ENCODE data around the gene CD2AP. TPM values are rescaled to one million over a fixed set of nuclear protein-coding genes. Genes with fewer than 3 reads are reported as not detected.

Gene CD2AP
- total RNA-seq, 2 experiments from 2014 or later: 28.3 to 29.2 TPM

DNA sequence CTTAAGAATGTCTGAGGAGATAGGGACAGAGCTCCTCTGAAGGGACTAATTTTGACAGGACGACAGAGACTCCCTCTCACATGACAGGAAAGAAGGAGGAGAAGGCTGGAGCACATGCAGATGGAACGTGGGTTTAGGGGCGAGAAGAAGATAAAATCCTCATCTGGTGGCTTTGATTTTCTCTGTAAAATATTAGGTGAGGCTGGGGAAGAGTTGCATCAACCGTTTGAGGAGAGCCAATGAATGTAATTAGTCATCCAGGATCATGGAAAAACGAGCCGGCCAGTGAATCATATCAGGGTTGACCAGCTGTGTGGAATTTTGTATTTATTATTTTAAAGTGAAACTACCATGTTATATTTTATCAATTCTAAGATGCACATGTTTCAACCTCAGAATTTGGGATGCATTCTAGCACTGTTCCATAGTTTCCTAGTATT is 173.9 kb downstream of the CD2AP start:
- Mint-ChIP-seq H3K36me3 (ENCODE audit: low read depth) (no peaks in the 10 kb centered on the region), H3K27me3 (no peaks in the 10 kb centered on the region), H3K9me3 (no peaks in the 10 kb centered on the region), H3K4me3 (no peak overlapping the region), H3K4me1 (ENCODE audit: low read depth) (peaks cover 7% of the 10 kb centered on the region), H3K27ac (no peak overlapping the region)
- ATAC-seq: no peak
- no peak for DNase-seq
- TF ChIP-seq, protein P1, sequence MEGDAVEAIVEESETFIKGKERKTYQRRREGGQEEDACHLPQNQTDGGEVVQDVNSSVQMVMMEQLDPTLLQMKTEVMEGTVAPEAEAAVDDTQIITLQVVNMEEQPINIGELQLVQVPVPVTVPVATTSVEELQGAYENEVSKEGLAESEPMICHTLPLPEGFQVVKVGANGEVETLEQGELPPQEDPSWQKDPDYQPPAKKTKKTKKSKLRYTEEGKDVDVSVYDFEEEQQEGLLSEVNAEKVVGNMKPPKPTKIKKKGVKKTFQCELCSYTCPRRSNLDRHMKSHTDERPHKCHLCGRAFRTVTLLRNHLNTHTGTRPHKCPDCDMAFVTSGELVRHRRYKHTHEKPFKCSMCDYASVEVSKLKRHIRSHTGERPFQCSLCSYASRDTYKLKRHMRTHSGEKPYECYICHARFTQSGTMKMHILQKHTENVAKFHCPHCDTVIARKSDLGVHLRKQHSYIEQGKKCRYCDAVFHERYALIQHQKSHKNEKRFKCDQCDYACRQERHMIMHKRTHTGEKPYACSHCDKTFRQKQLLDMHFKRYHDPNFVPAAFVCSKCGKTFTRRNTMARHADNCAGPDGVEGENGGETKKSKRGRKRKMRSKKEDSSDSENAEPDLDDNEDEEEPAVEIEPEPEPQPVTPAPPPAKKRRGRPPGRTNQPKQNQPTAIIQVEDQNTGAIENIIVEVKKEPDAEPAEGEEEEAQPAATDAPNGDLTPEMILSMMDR (IDR thresholded peaks at IDR 0.05): no peak
- intact Hi-C loops (cut with micrococcal nuclease): no loop called here
- ChIA-PET CTCF (interaction anchor here (0.9 kb wide), 1 partner anchor 303 kb away, joined by 3 read pairs; no protein-coding TSS in a partner anchor), POLR2A (no interaction called here)

DNA sequence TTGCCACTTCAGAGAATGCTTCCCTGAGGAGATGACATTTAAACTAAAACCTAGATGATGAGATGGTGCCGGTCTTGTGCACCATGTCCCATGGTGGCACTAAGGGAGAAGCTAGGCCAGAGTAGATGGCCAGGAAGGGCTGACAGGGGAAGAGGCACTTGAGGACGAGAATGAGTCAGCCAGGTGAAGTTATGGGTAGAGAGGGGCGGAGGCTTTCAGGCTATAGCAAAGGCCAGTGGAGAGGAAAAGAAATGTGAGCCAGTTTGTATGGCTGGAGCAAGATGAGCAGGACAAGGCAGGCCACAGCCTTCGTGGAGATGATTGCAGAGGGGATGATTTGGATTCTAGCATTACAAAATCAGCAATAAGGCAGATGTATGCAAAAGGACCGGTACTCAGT is 176.1 kb downstream of the CD2AP start:
- TF ChIP-seq, protein P1 (IDR thresholded peaks at IDR 0.05): no peak
- Mint-ChIP-seq H3K27ac (no peak overlapping the region), H3K27me3 (no peaks in the 10 kb centered on the region), H3K4me1 (ENCODE audit: low read depth) (peaks cover 7% of the 10 kb centered on the region), H3K4me3 (no peak overlapping the region), H3K9me3 (no peaks in the 10 kb centered on the region), H3K36me3 (ENCODE audit: low read depth) (no peaks in the 10 kb centered on the region)
- intact Hi-C loops (cut with micrococcal nuclease): no loop called here
- ATAC-seq (no peak), DNase-seq (no peak)
- ChIA-PET CTCF (interaction anchor here (1.1 to 1.3 kb wide), 2 partner anchors 20 to 127 kb away, joined by 3 to 4 read pairs; no protein-coding TSS in a partner anchor), POLR2A (no interaction called here)

DNA sequence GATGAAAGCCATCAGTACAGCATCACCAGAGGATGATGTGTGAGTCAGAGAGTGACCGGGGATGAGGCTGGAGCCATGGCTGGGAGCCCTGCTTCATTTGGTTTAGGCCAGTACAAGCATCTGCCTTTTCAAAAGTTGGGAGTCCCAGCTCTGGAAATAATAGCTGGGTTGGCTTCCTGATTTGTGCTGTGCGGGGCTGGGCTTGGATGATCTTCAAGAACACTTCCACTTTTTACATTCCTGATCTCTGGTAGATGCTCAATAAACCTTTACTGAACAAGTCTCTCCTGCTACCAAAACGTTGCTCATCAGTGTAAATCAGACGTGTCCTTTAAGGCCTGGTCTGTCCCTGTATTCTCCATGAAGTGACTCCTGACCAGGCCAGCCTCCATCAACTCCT is 176.7 kb downstream of the CD2AP start:
- Mint-ChIP-seq H3K9me3 (no peaks in the 10 kb centered on the region), H3K27me3 (no peaks in the 10 kb centered on the region), H3K4me1 (ENCODE audit: low read depth) (peaks cover 7% of the 10 kb centered on the region), H3K4me3 (no peak overlapping the region), H3K36me3 (ENCODE audit: low read depth) (no peaks in the 10 kb centered on the region), H3K27ac (no peak overlapping the region)
- ATAC-seq: no peak
- intact Hi-C loops (cut with micrococcal nuclease): no loop called here
- DNase-seq: no peak
- CTCF ChIA-PET: interaction anchor here (1.3 kb wide), 1 partner anchor 126 kb away, joined by 4 read pairs; no protein-coding TSS in a partner anchor
- TF ChIP-seq, protein P1 (IDR thresholded peaks at IDR 0.05): no peak
- POLR2A ChIA-PET: no interaction called here

DNA sequence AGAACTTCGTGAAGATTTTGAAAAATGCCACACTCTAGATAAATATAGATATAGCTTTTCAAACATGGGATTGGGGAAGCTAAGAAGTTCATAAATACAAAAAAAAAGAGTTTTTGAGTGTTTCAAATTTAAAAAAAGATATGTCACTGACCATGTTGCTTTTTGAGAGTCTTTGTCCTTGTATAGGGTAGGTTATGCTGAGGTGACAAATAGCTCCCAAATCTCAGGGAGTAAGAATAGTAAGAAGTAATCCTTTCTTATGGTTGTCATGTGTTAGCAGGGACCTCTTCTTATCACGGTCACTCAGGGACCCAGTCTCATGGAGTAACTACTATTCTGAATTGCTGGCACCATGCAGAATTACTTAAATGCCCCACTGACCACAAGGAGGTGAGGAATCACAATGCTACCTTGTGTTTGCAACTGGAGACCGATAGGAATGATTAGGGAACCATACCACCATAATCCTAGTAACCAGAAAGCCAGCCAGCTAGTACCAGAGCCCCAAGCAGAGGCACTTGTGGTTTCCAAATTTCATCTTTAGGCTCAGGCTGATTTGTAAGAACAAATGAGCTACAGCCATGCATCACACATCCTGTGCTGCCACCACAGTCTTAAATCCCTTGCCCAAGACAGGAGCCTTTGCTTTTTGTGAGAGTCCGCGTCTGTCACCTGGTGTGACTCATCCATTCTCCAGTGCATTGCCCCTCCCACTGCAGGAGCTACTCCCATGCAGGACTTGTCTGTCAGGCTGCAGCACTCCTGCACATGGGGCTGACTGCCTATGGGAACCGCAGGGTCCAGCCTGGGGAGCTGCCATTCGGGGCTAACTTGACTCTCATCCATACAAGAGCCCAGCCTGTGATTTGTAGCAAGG is 178.4 kb downstream of the CD2AP start:
- Mint-ChIP-seq H3K36me3 (ENCODE audit: low read depth) (no peaks in the 10 kb centered on the region), H3K27ac (no peak overlapping the region), H3K4me1 (ENCODE audit: low read depth) (peaks cover 7% of the 10 kb centered on the region), H3K27me3 (peaks cover 2% of the 10 kb centered on the region), H3K9me3 (no peaks in the 10 kb centered on the region), H3K4me3 (no peak overlapping the region)
- TF ChIP-seq, protein P1 (IDR thresholded peaks at IDR 0.05): no peak
- intact Hi-C loops (cut with micrococcal nuclease): no loop called here
- peak; percentile 71 for DNase-seq
- ATAC-seq: peak; percentile 99
- ChIA-PET POLR2A (no interaction called here), CTCF (interaction anchor here (0.7 to 2.0 kb wide), 5 partner anchors 24 to 240 kb away, joined by 3 to 8 read pairs (median 3); partner anchors contain the start of gene OPN5)

DNA sequence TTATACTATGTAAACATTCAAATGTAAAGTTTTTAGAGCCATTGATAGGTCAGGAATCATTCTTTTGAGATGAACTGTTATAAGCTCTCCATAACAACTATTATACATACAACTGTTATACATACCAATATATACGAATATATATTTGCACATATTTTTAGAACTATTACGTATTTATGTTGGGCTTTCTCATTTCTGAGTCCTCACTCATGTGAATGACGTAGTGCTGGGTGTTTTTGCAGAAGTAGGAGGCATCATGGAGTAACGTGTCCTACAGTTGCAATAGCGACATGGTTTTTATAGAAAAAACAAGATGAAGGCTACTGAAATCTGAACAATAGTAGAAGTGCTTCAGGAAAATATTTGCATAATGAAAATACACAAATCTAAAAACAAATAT is 184.4 kb downstream of the CD2AP start:
- H3K27ac Mint-ChIP-seq: no peak overlapping the region
- ATAC-seq: no peak
- H3K4me3 Mint-ChIP-seq: no peak overlapping the region
- DNase-seq: no peak
- TF ChIP-seq, protein P1 (IDR thresholded peaks at IDR 0.05): no peak
- intact Hi-C loops (cut with micrococcal nuclease): no loop called here
- H3K27me3 Mint-ChIP-seq: peaks cover 18% of the 10 kb centered on the region
- H3K9me3 Mint-ChIP-seq: no peaks in the 10 kb centered on the region
- no peaks in the 10 kb centered on the region for H3K36me3 Mint-ChIP-seq (ENCODE audit: low read depth)
- ChIA-PET POLR2A (no interaction called here), CTCF (no interaction called here)
- H3K4me1 Mint-ChIP-seq (ENCODE audit: low read depth): no peaks in the 10 kb centered on the region
